ENCODE measurements around the gene PRSS57.
"Not testable (repeated sequence)": the region's sequence is repeated elsewhere in the genome, so short reads cannot be mapped to it uniquely, and the experiment has no call there.

Gene PRSS57

DNA sequence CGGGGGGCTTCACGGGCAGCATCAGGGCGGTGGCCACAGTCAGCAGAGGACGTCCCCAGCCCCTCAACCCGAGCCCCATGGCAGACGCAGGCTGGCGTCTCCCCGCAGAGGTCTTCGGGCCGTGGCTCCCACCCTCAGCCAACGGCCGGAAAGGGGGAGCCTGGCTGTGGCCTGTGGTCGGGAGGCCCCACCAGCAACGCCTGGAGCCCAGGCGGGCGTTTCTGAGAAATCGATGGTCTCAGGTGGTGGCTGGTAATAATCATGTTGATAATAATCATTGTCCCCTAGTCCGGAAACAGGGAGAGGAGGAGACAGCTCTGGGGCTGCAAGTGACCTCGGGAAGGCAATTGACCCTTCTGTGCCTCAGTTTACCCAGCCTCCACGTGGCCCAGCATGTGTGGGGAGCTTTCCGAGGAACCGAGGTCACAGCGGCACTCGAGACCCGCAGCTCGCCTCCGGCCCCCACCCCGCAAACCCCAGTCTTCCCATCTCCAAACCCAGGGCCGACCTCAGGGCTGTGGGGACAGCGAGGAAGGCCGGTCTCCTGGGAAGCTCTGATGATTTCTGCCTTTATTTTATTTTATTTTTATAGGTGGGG, at the start of gene PRSS57:
TSS of gene PRSS57 (minus strand) at position 101 of the 598 bp plus-strand sequence. CDS start at position 79, 22 bp downstream.
- no peak for FAIRE-seq

DNA sequence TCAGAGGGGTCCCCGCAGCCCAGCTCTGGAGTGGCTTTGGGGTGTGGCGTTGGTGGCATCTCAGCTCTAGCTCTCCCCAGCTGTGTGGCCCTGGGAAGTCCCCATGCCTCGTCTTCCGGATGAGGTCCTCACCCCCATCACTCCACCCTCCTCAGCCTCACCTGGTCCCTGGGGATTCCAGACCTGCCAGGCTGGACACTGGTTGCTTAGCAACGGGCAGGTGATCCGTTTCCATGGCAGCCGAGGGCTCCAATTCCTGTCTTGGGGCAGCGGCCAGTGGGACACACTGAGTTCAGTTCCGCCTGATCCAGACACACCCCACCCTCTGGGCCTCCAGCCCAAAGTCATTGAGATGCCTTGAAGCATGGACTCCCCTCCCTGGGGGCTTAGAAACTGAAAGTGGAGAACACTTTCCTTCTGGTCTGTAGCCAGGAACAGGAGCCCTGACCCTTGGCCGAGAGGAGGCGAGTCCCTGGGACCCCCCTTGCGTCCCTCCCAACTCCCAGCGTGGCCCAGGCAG, 48.0 kb upstream of the PRSS57 start:
- FAIRE-seq, result peak; percentile 45

GRCh38 chr19:742540-743075, 47.4 kb upstream of the PRSS57 start:
- no peak for FAIRE-seq

GRCh38 chr19:741506-742131, 46.4 kb upstream of the PRSS57 start:
- FAIRE-seq, result no peak

- not testable (repeated sequence) for FAIRE-seq
Observed at GRCh38 chr19:740816-741505, 45.7 kb upstream of the PRSS57 start.

- no peak for FAIRE-seq
Observed at GRCh38 chr19:739998-740715, 44.9 kb upstream of the PRSS57 start.

DNA sequence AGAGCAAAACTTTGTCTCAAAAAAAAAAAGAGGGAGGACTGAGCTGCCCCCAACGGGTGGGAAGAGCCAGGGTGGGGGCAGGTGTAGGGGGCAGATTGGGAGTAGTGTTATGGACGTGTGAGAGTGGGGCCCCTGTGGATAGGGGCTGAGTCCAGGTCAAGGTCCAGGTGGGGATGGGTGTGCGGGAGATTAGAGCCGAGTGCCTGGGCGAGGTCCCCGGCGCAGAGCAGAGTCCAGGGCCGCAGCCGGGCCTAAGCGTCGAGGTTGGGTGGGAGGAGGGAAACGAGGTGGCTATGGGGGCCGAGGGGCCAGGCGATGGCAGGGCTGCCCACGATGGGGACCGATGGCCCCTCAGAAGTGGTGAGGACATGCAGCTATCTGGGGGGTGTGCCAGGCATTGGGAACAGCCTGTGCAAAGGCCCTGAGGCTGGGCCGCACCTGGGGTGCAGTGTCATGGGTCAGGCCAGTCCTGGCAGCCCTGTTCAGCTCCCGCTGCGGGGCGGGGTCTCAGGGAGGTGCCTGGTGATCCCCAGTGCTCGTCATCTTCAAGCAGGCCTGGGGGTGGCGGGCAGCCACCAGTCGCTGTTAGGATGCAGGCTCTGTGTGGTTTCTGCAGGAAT, 43.4 kb upstream of the PRSS57 start:
- FAIRE-seq, result no peak

- no peak for FAIRE-seq
Observed at GRCh38 chr19:737591-738093, 42.4 kb upstream of the PRSS57 start.

DNA sequence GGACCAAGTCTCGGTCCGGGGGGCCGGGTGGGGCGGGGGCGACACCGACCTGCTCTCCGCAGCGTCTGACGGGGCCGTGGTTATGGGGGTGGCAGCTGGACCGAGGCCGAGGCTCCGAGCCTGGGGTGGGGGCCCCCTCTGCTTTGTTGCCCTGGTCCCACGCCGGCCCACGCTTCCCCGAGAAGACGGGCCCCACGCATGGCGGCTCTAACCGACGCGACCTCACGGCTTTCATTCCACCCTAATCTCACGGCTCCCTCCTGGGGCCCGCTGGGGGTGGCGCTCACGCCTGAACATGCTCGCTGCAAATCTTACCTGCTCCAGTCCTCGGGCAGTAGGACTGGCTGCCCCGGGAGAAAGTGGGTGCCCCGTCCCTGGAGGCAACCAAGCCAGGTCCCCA, 40.9 kb upstream of the PRSS57 start:
- no peak for FAIRE-seq

GRCh38 chr19:734716-735115, 39.5 kb upstream of the PRSS57 start:
- FAIRE-seq, result no peak

- FAIRE-seq, result no peak
Observed at GRCh38 chr19:732148-733069, 37.2 kb upstream of the PRSS57 start.

DNA sequence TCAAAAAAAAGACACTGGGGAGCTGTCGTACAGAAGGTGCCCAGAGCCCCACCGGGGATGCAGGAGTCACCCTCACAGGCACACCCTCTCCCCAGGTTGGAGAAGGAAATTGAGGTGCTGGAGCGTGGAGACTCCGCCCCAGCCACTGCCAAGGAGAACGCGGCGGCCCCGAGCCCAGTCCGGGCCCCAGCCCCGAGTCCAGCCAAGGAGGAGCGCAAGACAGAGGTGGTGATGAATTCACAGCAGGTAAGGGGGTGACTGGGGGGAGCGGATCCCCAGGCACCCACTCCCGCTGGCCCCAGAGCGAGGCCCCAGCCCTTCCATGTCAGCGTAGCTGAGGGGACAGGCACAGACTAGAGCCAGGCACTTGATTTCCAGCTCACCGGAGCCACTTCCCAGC, 35.7 kb upstream of the PRSS57 start:
- FAIRE-seq, result no peak

GRCh38 chr19:729965-730668, 34.9 kb upstream of the PRSS57 start:
- FAIRE-seq, result no peak

GRCh38 chr19:729564-729963, 34.3 kb upstream of the PRSS57 start:
- not testable (repeated sequence) for FAIRE-seq

GRCh38 chr19:728011-728410, 32.8 kb upstream of the PRSS57 start:
- FAIRE-seq, result no peak

GRCh38 chr19:726993-727956, 32.0 kb upstream of the PRSS57 start:
- no peak for FAIRE-seq

- no peak for FAIRE-seq
Observed at GRCh38 chr19:725461-726089, 30.3 kb upstream of the PRSS57 start.

GRCh38 chr19:723714-724113, 28.5 kb upstream of the PRSS57 start:
- no peak for FAIRE-seq

DNA sequence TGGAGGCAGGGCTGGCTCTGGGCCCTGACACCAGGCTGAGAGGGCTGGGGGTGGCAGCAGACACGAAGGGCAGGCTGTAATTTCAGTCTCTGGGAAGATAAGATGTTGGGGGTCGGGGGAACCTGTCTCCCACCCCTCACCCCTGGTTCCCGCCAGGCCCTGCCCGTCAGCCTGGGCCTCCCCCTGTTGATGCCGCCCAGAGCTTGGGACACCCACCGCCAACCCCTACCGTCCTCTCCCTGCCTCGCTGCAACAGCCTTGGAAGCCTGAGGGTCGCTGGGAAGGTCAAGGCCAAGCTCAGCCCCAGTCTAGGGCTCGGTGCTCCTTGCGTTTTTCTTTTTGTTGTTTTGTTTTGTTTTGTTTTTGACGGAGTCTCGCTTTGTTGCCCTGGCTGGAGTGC, 28.0 kb upstream of the PRSS57 start:
- no peak for FAIRE-seq
